Fibroblast of upper back skin (primary cell): ENCODE data around the gene TGFBR2.

Experiments
- DNase-seq: peaks from one replicate; pipeline ENCODE4 v3.0.0-alpha.2; 2013

Gene TGFBR2

DNA sequence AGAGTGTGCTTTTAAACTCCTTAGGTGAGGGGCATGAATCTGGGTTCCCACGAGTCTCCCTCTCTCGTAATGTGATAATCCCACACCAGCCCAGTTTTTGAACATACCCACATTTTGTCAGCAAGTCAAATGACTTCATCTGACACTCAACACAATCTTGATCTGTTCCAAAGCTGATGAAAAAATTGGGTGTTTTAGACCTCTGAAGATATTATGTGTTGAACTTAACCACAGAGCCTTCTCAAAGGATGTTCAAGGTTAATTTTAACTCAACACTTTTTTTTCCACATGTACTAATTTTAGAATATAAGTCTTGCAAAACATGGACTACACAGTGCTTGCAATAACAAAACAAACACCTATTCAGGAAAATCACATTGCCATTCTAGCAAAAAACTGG lies 123.1 kb downstream of the TGFBR2 start:
- DNase-seq = no peak

DNA sequence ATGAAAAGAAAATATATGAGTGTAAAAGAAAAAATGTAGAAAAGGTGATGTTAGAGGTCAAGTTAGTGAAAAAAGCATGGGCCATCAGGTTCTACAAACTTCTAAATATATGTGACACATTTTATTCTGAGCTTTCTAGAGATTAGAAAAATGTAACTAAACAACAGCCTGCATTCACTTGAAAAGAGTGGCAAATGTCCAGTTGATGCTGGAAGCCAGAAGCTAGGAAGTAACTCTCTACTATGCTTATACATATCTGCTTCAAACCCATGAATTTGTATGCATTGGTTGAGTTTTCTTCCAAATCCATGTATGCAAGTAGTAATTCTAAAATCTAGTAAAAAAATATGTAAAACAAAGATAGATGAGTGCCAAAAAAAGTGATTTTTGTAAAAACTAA lies 123.5 kb downstream of the TGFBR2 start:
- DNase-seq = no peak

DNA sequence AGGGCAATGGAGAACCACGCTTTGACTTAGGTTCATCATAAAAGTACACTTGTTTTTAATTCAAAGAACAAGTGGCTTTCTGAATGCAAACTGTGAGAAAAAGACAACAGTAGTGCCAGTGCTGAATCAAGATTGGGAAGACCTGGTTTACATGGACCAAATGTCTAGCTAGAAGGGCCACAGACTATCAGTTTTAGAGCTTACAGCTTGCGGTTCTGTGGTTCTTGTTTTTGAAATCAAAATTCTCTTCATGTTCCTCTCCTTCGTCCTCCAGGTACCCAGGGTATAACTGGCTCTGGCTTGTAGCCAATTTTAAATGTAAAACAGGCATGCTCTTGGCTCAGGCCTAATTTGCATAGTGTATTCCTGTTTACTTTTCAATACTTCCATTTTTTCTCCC lies 124.6 kb downstream of the TGFBR2 start:
- no peak for DNase-seq

DNA sequence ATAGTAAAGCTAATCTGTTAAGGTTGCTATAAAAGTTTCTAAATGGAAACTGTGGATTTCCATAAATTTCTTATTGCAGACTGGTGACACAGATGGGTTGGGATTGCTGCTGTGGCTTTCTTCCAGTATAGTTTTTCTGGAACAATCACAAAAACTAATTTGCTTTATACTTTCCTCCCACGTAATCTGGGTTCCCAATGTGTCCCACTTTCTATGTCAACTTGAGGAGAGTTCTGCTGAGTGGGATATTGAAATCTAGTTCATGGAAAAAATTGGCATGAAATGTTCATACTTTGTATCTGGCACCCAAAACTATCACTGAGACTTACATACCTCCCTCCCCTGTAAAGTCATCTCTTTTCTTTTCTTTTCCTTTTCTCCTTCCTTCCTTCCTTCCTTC lies 126.8 kb downstream of the TGFBR2 start:
- DNase-seq = no peak

- DNase-seq = no peak
Measured at GRCh38 chr3:30733696-30734095, 127.3 kb downstream of the TGFBR2 start.

DNA sequence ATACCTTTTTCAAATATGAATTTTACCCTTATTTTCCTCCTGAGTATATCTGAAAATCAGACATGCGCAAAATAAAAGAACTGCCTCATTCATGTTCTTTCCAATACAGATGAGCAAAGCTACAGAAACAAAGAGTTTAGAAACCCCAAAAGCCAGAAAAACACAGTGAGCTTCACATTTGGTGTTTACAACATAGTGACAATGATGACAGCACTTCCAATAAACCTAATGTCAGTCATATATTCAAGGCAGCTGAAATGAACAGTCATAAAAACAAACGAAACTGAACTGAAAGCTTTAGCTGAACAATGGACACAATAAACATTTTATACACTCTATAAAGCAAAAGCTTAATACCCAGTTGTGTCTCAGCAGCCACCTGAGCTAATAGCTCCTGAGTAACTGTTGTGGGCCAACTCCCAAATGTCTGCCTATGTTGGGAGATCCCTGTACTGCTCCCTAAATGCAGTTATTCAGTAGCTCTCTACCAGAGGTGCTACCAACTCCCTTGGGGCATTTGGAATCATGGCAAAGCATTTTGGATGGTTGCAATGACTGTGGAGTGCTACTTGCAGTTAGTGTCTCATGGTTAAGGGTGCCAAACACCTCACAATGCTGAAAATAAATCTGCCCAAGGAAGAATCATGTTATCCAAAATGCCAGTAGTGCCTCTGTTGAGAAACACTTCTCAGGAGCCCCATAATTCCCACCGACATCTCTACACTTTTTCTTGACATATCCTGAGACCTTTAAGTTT lies 131.5 kb downstream of the TGFBR2 start:
- DNase-seq = no peak

GRCh38 chr3:30738605-30739004 lies 132.2 kb downstream of the TGFBR2 start:
- no peak for DNase-seq

DNA sequence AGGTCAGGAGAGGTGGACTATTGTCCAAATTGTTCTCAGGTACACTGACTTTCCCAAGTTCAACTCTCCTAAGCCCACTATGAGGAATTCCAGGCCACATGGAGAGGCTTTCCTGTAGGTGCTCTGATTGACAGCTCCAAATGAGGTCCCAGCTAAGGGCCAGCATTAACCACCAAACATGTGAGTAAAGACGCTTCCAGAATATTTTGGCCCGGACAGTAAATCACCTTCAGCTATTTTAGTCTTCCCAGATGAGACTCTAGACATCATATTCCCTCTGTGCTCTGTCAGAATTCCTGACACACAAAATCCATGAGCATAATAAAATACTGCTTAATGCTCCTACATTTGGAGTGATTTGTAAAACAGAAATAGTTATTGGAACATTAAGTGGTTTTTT lies 135.5 kb downstream of the TGFBR2 start:
- peak; percentile 24 for DNase-seq

GRCh38 chr3:30742796-30743619 lies 136.6 kb downstream of the TGFBR2 start:
- DNase-seq = no peak
